Measurements from ENCODE around the gene PRR3. TPM values are rescaled to one million over a fixed set of nuclear protein-coding genes. Genes with fewer than 3 reads are reported as not detected.

PRR3 gene
- total RNA-seq, 1 donor from 2014 or later: 11.0 TPM

- DNase-seq (ENCODE audit: low read depth): no peak
Measured at GRCh38 chr6:30565772-30566171, 8.7 kb downstream of the PRR3 start.

GRCh38 chr6:30568245-30568644 lies 11.2 kb downstream of the PRR3 start:
- DNase-seq (ENCODE audit: low read depth) (no peak), FAIRE-seq (no peak)
- Histone ChIP-seq H3K79me2 (ENCODE audit: insufficient read depth, low read length) (peaks cover 20% of the 10 kb centered on the region), H4K20me1 (ENCODE audit: insufficient read depth, low read length) (peaks cover 18% of the 10 kb centered on the region), H3K9ac (ENCODE audit: low read length) (no peak overlapping the region), H3K27me3 (ENCODE audit: insufficient read depth, low read length) (no peaks in the 10 kb centered on the region), H3K9me3 (ENCODE audit: insufficient read depth, low read depth, low read length) (no peaks in the 10 kb centered on the region), H3K27ac (ENCODE audit: low read depth, low read length) (no peak overlapping the region), H3K4me1 (ENCODE audit: insufficient read depth, low read length) (peaks cover 16% of the 10 kb centered on the region), H3K4me3 (ENCODE audit: insufficient read depth, low read depth, low read length) (no peak overlapping the region), H3K36me3 (ENCODE audit: insufficient read depth, low read length) (peaks cover 2% of the 10 kb centered on the region), H3K4me2 (ENCODE audit: low read length) (no peak overlapping the region), H2AFZ (ENCODE audit: low read depth, low read length) (no peak overlapping the region)
- Mint-ChIP-seq H3K27me3 (ENCODE audit: low read depth, unreplicated experiment) (no peaks in the 10 kb centered on the region), H3K27ac (ENCODE audit: unreplicated experiment) (no peak overlapping the region), H3K9me3 (ENCODE audit: unreplicated experiment) (no peaks in the 10 kb centered on the region), H3K4me3 (ENCODE audit: unreplicated experiment) (no peak overlapping the region), H3K4me1 (ENCODE audit: low read depth, unreplicated experiment) (peaks cover 15% of the 10 kb centered on the region), H3K36me3 (ENCODE audit: low read depth, unreplicated experiment) (peaks cover 4% of the 10 kb centered on the region)
- TF ChIP-seq CTCF (IDR thresholded peaks at IDR 0.05; ENCODE audit: insufficient read depth, low read depth, low read length): no peak
- no peak for TF ChIP-seq EZH2 (IDR thresholded peaks at IDR 0.05; ENCODE audit: insufficient read depth, low read length)

More at GRCh38 chr6:30565772-30566171, 8.7 kb downstream of the PRR3 start:
- Histone ChIP-seq H3K27ac (ENCODE audit: low read depth, low read length) (no peak overlapping the region), H3K4me3 (ENCODE audit: insufficient read depth, low read depth, low read length) (no peak overlapping the region), H2AFZ (ENCODE audit: low read depth, low read length) (no peak overlapping the region), H3K36me3 (ENCODE audit: insufficient read depth, low read length) (peaks cover 12% of the 10 kb centered on the region), H3K9me3 (ENCODE audit: insufficient read depth, low read depth, low read length) (no peaks in the 10 kb centered on the region), H3K9ac (ENCODE audit: low read length) (no peak overlapping the region), H4K20me1 (ENCODE audit: insufficient read depth, low read length) (peaks cover 5% of the 10 kb centered on the region), H3K4me1 (ENCODE audit: insufficient read depth, low read length) (peaks cover 6% of the 10 kb centered on the region), H3K27me3 (ENCODE audit: insufficient read depth, low read length) (no peaks in the 10 kb centered on the region), H3K4me2 (ENCODE audit: low read length) (no peak overlapping the region), H3K79me2 (ENCODE audit: insufficient read depth, low read length) (peaks cover 3% of the 10 kb centered on the region)
- no peak overlapping the region for H3K4me3 Mint-ChIP-seq (ENCODE audit: unreplicated experiment)
- H3K27me3 Mint-ChIP-seq (ENCODE audit: low read depth, unreplicated experiment): no peaks in the 10 kb centered on the region
- H3K27ac Mint-ChIP-seq (ENCODE audit: unreplicated experiment): no peak overlapping the region
- no peaks in the 10 kb centered on the region for H3K9me3 Mint-ChIP-seq (ENCODE audit: unreplicated experiment)
- H3K36me3 Mint-ChIP-seq (ENCODE audit: low read depth, unreplicated experiment): peaks cover 11% of the 10 kb centered on the region
- H3K4me1 Mint-ChIP-seq (ENCODE audit: low read depth, unreplicated experiment): peaks cover 5% of the 10 kb centered on the region
- no peak for TF ChIP-seq CTCF (IDR thresholded peaks at IDR 0.05; ENCODE audit: insufficient read depth, low read depth, low read length)
- TF ChIP-seq EZH2 (IDR thresholded peaks at IDR 0.05; ENCODE audit: insufficient read depth, low read length): no peak
- no peak for FAIRE-seq

GRCh38 chr6:30570263-30570662 lies 13.2 kb downstream of the PRR3 start:
- peaks cover 16% of the 10 kb centered on the region for H3K4me1 ChIP-seq (ENCODE audit: insufficient read depth, low read length)
- no peaks in the 10 kb centered on the region for H3K36me3 ChIP-seq (ENCODE audit: insufficient read depth, low read length)
- H3K27ac ChIP-seq (ENCODE audit: low read depth, low read length): no peak overlapping the region
- H3K36me3 Mint-ChIP-seq (ENCODE audit: low read depth, unreplicated experiment): no peaks in the 10 kb centered on the region
- TF ChIP-seq EZH2 (IDR thresholded peaks at IDR 0.05; ENCODE audit: insufficient read depth, low read length) (no peak), CTCF (IDR thresholded peaks at IDR 0.05; ENCODE audit: insufficient read depth, low read depth, low read length) (no peak)
- peak overlapping the region; percentile 98 for H2AFZ ChIP-seq (ENCODE audit: low read depth, low read length)
- peak overlapping the region; percentile 70 for H3K27ac Mint-ChIP-seq (ENCODE audit: unreplicated experiment)
- peaks cover 20% of the 10 kb centered on the region for H3K4me1 Mint-ChIP-seq (ENCODE audit: low read depth, unreplicated experiment)
- peaks cover 34% of the 10 kb centered on the region for H4K20me1 ChIP-seq (ENCODE audit: insufficient read depth, low read length)
- H3K27me3 Mint-ChIP-seq (ENCODE audit: low read depth, unreplicated experiment): no peaks in the 10 kb centered on the region
- H3K4me2 ChIP-seq (ENCODE audit: low read length): peak overlapping the region; percentile 99
- DNase-seq (ENCODE audit: low read depth) (no peak), FAIRE-seq (no peak)
- H3K4me3 ChIP-seq (ENCODE audit: insufficient read depth, low read depth, low read length): peak overlapping the region; percentile 91
- H3K9me3 Mint-ChIP-seq (ENCODE audit: unreplicated experiment): no peaks in the 10 kb centered on the region
- H3K4me3 Mint-ChIP-seq (ENCODE audit: unreplicated experiment): peak overlapping the region; percentile 99
- peak overlapping the region; percentile 95 for H3K9ac ChIP-seq (ENCODE audit: low read length)
- H3K27me3 ChIP-seq (ENCODE audit: insufficient read depth, low read length): no peaks in the 10 kb centered on the region
- H3K79me2 ChIP-seq (ENCODE audit: insufficient read depth, low read length): peaks cover 40% of the 10 kb centered on the region
- no peaks in the 10 kb centered on the region for H3K9me3 ChIP-seq (ENCODE audit: insufficient read depth, low read depth, low read length)

Data from astrocyte (in vitro differentiated cells and primary cell).